Endothelial cell of umbilical vein (primary cell): ENCODE measurements around the gene C6orf141. TPM values are rescaled to one million over a fixed set of nuclear protein-coding genes. Genes with fewer than 3 reads are reported as not detected.

Experiments used
- BruUV-seq: library from RNA; stranded (reverse); fragments of 400-500 nt; replicated peaks from 2 replicates; lab custom pipeline; 2021; lab: Mats Ljungman, UMichigan
- CTCF ChIA-PET: fragments of 300-600, 350-600 bp; sonication (Branson Sonifier 250); formaldehyde crosslinking; loops from one replicate; lab custom pipeline; 2021; ENCODE audit warnings: antibody characterized with exemption, inconsistent platforms; lab: Charles Lee
- POLR2A ChIA-PET: fragments of 300-600, 350-600 bp; sonication (Branson Sonifier 250); formaldehyde crosslinking; loops from one replicate; lab custom pipeline; 2021; ENCODE audit warnings: antibody characterized with exemption, inconsistent platforms; lab: Charles Lee
- DNase-seq: peaks from one replicate; pipeline ENCODE4 v3.0.0-alpha.2; 2011; ENCODE audit warnings: low read depth, low spot score
- FAIRE-seq: peaks from 2 replicates; lab custom pipeline; 2011; peaks lifted over from hg19 to GRCh38; lab: Jason Lieb, UNC
- H2AFZ ChIP-seq: 2 replicates; pipeline ENCODE4 v1.6.0; 2012; ENCODE audit warnings: low read depth, low read length, control low read depth, inconsistent platforms
- H3K27ac ChIP-seq: 2 replicates; pipeline ENCODE4 v1.5.1; 2011; ENCODE audit warnings: low read depth, mild to moderate bottlenecking, control low read depth, low read length, moderate library complexity; ENCODE audit not compliant: insufficient read depth
- H3K27me3 ChIP-seq, 2 experiments: 2 replicates each; pipeline versions ENCODE4 v1.6.0 to v1.6.1; 2011; ENCODE audit warnings: low read length in 2 of 2, mixed read lengths in 1 of 2; ENCODE audit not compliant: control insufficient read depth in 2 of 2, insufficient read depth in 2 of 2
- H3K36me3 ChIP-seq, 2 experiments: 2 replicates in 1 of 2; 3 replicates in 1 of 2; pipeline ENCODE4 v1.5.1; 2011; ENCODE audit warnings: low read length in 2 of 2, mild to moderate bottlenecking in 1 of 2, moderate library complexity in 1 of 2; ENCODE audit not compliant: control insufficient read depth in 2 of 2, insufficient read depth in 2 of 2; ENCODE audit errors: extremely low read depth in 1 of 2
- H3K4me1 ChIP-seq: 3 replicates; pipeline ENCODE4 v1.5.1; 2011; ENCODE audit warnings: mild to moderate bottlenecking, low read length; ENCODE audit not compliant: control insufficient read depth, insufficient read depth; ENCODE audit errors: extremely low read depth
- H3K4me2 ChIP-seq: 2 replicates; pipeline ENCODE4 v1.6.1; 2011; ENCODE audit warnings: low read length, control low read depth, mixed read lengths; ENCODE audit not compliant: insufficient read depth
- H3K4me3 ChIP-seq, 3 experiments: fragments of 200-600 bp in 1 of 3; sonication (generic), shearing (Covaris generic) in 1 of 3; replicated peaks in 1 of 3; 2 replicates each; pipeline ENCODE4 v1.5.1; 2011 to 2016; ENCODE audit warnings: control low read depth in 3 of 3, low read length in 3 of 3, mild to moderate bottlenecking in 2 of 3, inconsistent platforms in 1 of 3, low read depth in 1 of 3, moderate library complexity in 1 of 3; ENCODE audit not compliant: insufficient read depth in 1 of 3
- H3K79me2 ChIP-seq: 2 replicates; pipeline ENCODE4 v1.6.0; 2012; ENCODE audit warnings: low read length, inconsistent platforms; ENCODE audit not compliant: control insufficient read depth, insufficient read depth
- H3K9ac ChIP-seq: replicated peaks from 2 replicates; pipeline ENCODE3; 2011; ENCODE audit warnings: low read length, control low read depth; ENCODE audit not compliant: insufficient read depth; ENCODE audit errors: extremely low read depth
- H3K9me1 ChIP-seq: replicated peaks from 3 replicates; pipeline ENCODE4 v1.6.0; 2011; ENCODE audit warnings: mild to moderate bottlenecking, low read length; ENCODE audit not compliant: control insufficient read depth, insufficient read depth; ENCODE audit errors: extremely low read depth
- H3K9me3 ChIP-seq: replicated peaks from 2 replicates; pipeline ENCODE4 v1.5.1; 2012; ENCODE audit warnings: low read length, inconsistent platforms; ENCODE audit not compliant: control insufficient read depth, insufficient read depth
- H4K20me1 ChIP-seq: replicated peaks from 2 replicates; pipeline ENCODE3; 2011; ENCODE audit warnings: mild to moderate bottlenecking, low read length; ENCODE audit not compliant: control insufficient read depth, insufficient read depth; ENCODE audit errors: extremely low read depth
- EZH2 ChIP-seq: IDR thresholded peaks from 2 replicates; pipeline ENCODE4 v1.6.1; 2012; ENCODE audit warnings: borderline replicate concordance, low read depth, mild to moderate bottlenecking, moderate library complexity, low read length, inconsistent platforms; ENCODE audit not compliant: severe bottlenecking
- FOS ChIP-seq: IDR thresholded peaks from 2 replicates; pipeline ENCODE4 v1.6.1; 2011; ENCODE audit warnings: mild to moderate bottlenecking, low read length, moderate library complexity, borderline replicate concordance; ENCODE audit not compliant: insufficient read depth
- GATA2 ChIP-seq: IDR thresholded peaks from 2 replicates; pipeline ENCODE4 v1.7.0; 2011; ENCODE audit warnings: low read depth, mild to moderate bottlenecking, moderate library complexity, mixed read lengths, low read length; ENCODE audit not compliant: insufficient read length, insufficient read depth
- MYC ChIP-seq: IDR thresholded peaks from one replicate; pipeline ENCODE4 v1.6.1; 2011; ENCODE audit warnings: mild to moderate bottlenecking, low read depth, low read length
- POLR2A ChIP-seq: IDR thresholded peaks from 2 replicates; pipeline ENCODE4 v1.6.1; 2012; ENCODE audit warnings: low read depth, mild to moderate bottlenecking, control low read depth, low read length
- POLR2AphosphoS5 ChIP-seq: IDR thresholded peaks from 2 replicates; pipeline ENCODE4 v1.6.1; 2012; ENCODE audit warnings: low read depth, mild to moderate bottlenecking, control low read depth, low read length, moderate library complexity; ENCODE audit not compliant: insufficient read depth
- dilution Hi-C: fragments of 300-500 bp; cut with MboI; formaldehyde crosslinking; loops from one replicate; pipeline ENCODE4 v1.15.0; 2019; ENCODE audit warnings: low sequenced_read_pairs; ENCODE audit not compliant: extremely low pct_ligation_motif_present
- intact Hi-C: fragments of 100-400 bp; cut with micrococcal nuclease; formaldehyde crosslinking; loops from one replicate; pipeline ENCODE4 v1.10.0; 2022
- polyA plus RNA-seq, 4 experiments: library from polyadenylated mRNA; depleted of rRNA in 3 of 4; stranded (reverse) in 3 of 4; unstranded in 1 of 4; fragments of >200 nt; gene quantifications; 2 replicates each; pipeline versions ENCODE4 v1.2.1 to v1.2.3, GENCODE V29; 2011 to 2012; ENCODE audit warnings: missing spikeins in 1 of 4
- total RNA-seq: library from RNA; stranded (reverse); gene quantifications from 2 replicates; pipeline ENCODE4 v1.2.3, GENCODE V29; 2021
- TF ChIP-seq, protein P1 (sequence below): IDR thresholded peaks from 2 replicates; pipeline ENCODE4 v1.6.1; 2011; ENCODE audit not compliant: insufficient read depth, insufficient read length
- TF ChIP-seq, protein P2 (sequence below), 2 donors: IDR thresholded peaks; 1 replicate in 1 of 2; 2 replicates in 1 of 2; pipeline ENCODE4 v1.5.1; 2011; ENCODE audit warnings: low read length in 2 of 2, mild to moderate bottlenecking in 2 of 2, moderate library complexity in 2 of 2, control low read depth in 1 of 2, inconsistent platforms in 1 of 2, low read depth in 1 of 2; ENCODE audit not compliant: insufficient read depth in 1 of 2; ENCODE audit errors: extremely low read depth in 1 of 2

C6orf141 gene
- total and polyA plus RNA-seq, 2 donors (not counting 3 experiments of a cell fraction or from before 2014, with no cell fraction given): 5.7 to 15.5 TPM

DNA sequence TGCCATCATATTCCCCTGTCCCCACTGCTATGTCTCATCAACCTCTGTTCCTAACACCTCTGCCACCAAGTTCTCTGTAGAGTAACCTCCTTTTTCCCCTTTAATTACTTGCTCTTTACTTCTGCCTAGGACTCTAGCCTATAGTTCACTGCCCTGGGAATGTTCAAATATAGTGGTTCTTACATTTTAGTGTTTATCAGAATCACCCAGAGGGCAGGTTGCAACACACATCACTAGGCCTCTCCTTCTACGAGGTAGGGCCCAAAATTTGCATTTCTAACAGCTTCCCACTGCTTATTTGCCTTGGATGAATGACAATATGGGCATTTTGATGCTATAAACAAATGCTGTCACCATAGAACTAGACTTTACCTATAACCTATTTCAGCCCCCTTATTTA, 23.1 kb upstream of the C6orf141 start:
- ChIA-PET POLR2A (no interaction called here), CTCF (interaction anchor here (1.1 kb wide), 1 partner anchor 8 kb away, joined by 3 read pairs; no protein-coding TSS in a partner anchor)
- intact Hi-C loops (no loop called here), dilution Hi-C loops (no loop called here)
- Histone ChIP-seq H3K79me2 (no peaks in the 10 kb centered on the region), H3K9me1 (no peaks in the 10 kb centered on the region), H3K4me3 (no peak overlapping the region), H3K4me1 (peaks cover 2% of the 10 kb centered on the region), H3K4me2 (no peak overlapping the region), H3K36me3 (no peaks in the 10 kb centered on the region), H3K9me3 (no peaks in the 10 kb centered on the region), H3K27me3 (peaks cover 2 to 4% of the 10 kb centered on the region in 2 experiments), H4K20me1 (no peaks in the 10 kb centered on the region), H3K27ac (no peak overlapping the region), H2AFZ (no peak overlapping the region), H3K9ac (no peak overlapping the region)
- DNase-seq (no peak), FAIRE-seq (no peak)
- TF ChIP-seq EZH2 (no peak), POLR2A (no peak), MYC (no peak)
- TF ChIP-seq, protein P1, sequence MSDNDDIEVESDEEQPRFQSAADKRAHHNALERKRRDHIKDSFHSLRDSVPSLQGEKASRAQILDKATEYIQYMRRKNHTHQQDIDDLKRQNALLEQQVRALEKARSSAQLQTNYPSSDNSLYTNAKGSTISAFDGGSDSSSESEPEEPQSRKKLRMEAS: no peak
- no TSS peak for BruUV-seq

DNA sequence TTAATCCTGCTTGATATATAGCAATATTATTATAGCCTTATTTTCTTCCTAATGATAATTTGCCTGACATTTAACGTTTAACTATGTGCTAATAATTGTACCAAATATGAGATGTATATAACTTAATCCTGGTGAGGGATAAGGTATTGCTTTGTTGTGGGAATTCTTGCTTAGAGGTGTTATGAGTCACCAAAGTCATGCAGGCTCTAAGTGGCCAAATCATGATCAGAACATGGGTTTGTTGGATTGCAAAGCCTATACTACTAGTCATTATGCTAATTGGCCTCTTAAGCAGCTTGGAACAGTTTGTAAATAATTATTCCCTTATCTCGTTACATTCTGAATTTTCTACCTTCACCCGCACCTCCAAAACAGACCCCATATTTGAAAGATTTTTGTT, 21.9 kb upstream of the C6orf141 start:
- dilution Hi-C loops: no loop called here

More for the DNA sequence above, 21.9 kb upstream of the C6orf141 start:
- TF ChIP-seq, protein P1: no peak
- TF ChIP-seq POLR2AphosphoS5 (no peak), GATA2 (no peak), POLR2A (no peak), MYC (no peak), FOS (no peak)
- TF ChIP-seq, protein P2, sequence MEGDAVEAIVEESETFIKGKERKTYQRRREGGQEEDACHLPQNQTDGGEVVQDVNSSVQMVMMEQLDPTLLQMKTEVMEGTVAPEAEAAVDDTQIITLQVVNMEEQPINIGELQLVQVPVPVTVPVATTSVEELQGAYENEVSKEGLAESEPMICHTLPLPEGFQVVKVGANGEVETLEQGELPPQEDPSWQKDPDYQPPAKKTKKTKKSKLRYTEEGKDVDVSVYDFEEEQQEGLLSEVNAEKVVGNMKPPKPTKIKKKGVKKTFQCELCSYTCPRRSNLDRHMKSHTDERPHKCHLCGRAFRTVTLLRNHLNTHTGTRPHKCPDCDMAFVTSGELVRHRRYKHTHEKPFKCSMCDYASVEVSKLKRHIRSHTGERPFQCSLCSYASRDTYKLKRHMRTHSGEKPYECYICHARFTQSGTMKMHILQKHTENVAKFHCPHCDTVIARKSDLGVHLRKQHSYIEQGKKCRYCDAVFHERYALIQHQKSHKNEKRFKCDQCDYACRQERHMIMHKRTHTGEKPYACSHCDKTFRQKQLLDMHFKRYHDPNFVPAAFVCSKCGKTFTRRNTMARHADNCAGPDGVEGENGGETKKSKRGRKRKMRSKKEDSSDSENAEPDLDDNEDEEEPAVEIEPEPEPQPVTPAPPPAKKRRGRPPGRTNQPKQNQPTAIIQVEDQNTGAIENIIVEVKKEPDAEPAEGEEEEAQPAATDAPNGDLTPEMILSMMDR (IDR thresholded peaks at IDR 0.05; ENCODE audit: extremely low read depth in 1 of 2, insufficient read depth in 1 of 2, low read depth in 1 of 2, low read length in 2 of 2): no peak
- H3K9ac ChIP-seq: no peak overlapping the region
- H3K27ac ChIP-seq: no peak overlapping the region
- H3K9me1 ChIP-seq: no peaks in the 10 kb centered on the region
- no TSS peak for BruUV-seq
- no peaks in the 10 kb centered on the region for H3K36me3 ChIP-seq
- POLR2A ChIA-PET: no interaction called here
- H3K4me2 ChIP-seq: no peak overlapping the region
- H3K4me3 ChIP-seq: no peak overlapping the region
- CTCF ChIA-PET: interaction anchor here (1.1 to 7.9 kb wide), 4 partner anchors 10 to 95 kb away, joined by 3 to 341 read pairs (median 104); no protein-coding TSS in a partner anchor
- FAIRE-seq (no peak), DNase-seq (no peak)
- no peak overlapping the region for H2AFZ ChIP-seq
- no peaks in the 10 kb centered on the region for H4K20me1 ChIP-seq
- intact Hi-C loops: no loop called here
- no peaks in the 10 kb centered on the region for H3K9me3 ChIP-seq
- peaks cover 3% of the 10 kb centered on the region for H3K4me1 ChIP-seq
- no peaks in the 10 kb centered on the region for H3K79me2 ChIP-seq
- peaks cover 2 to 4% of the 10 kb centered on the region in 2 experiments for H3K27me3 ChIP-seq
